PC-9 (cell line): ENCODE data around the gene SDCBP2.

ENCODE experiments used
- CTCF ChIP-seq: fragments of 200-600 bp; sonication (generic); conservative IDR thresholded peaks from 2 replicates; pipeline ENCODE4 v1.6.1; 2017; ENCODE audit warnings: mixed run types, antibody characterized with exemption, mild to moderate bottlenecking, moderate library complexity
- EZH2 ChIP-seq: fragments of 200-600 bp; sonication (generic); IDR thresholded peaks from 2 replicates; pipeline ENCODE4 v1.8.0; 2017; ENCODE audit warnings: antibody characterized with exemption, low read depth

DNA sequence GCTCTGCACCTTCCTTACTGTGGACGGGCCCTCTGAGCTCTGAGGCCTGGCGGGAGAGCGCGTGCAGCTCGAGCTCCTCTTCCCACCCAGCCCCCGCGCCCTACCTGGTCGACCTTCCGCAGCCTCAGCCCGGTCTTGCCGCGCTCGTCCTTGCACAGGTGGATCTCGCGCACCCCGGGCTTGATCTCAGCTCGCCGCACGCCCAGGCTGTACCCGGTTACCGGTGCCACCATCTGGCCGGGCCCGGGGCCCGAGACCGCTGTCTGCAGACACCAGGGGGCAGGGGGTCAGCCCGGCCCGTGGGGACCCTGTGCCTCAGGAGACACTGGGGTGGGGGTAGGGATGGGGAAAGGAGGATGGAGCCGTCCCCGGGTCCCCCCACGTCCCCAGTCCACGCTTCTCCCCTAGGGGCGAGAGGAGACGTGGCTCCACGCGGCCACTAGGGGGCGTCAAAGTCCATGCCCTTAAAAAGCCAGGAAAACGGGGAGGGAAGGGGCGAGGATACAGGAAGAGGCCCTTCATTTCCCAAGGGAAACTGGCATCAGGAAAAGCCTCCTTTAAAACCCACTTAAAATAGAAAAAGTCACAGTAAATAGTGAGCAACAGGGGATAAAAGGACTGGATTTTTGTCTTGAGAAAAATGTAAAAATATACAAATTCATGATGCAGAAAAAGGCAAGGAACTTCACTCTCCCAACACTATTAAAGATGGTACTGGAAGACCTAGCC is 15.5 kb downstream of the SDCBP2 start:
- peak; percentile 96 for TF ChIP-seq CTCF
- TF ChIP-seq EZH2 = no peak
